Neuronal stem cell (in vitro differentiated cells): ENCODE measurements around the gene BCAS1.

Source experiments
- DNase-seq: peaks from one replicate; pipeline ENCODE4 v3.0.0-alpha.2; 2013; ENCODE audit warnings: low spot score
- H2AFZ ChIP-seq: one replicate; pipeline ENCODE4 v1.6.1; 2013; ENCODE audit warnings: mild to moderate bottlenecking, low read length, inconsistent platforms
- H2AK5ac ChIP-seq: 2 replicates; pipeline ENCODE4 v1.6.1; 2013; ENCODE audit warnings: low read depth, mild to moderate bottlenecking, inconsistent platforms, low read length, moderate library complexity, mixed read lengths
- H2BK120ac ChIP-seq: 2 replicates; pipeline ENCODE4 v1.6.1; 2013; ENCODE audit warnings: low read depth, mild to moderate bottlenecking, inconsistent platforms, low read length, moderate library complexity, mixed read lengths
- H2BK12ac ChIP-seq: one replicate; pipeline ENCODE4 v1.6.1; 2013; ENCODE audit warnings: low read length, inconsistent platforms
- H2BK15ac ChIP-seq: 2 replicates; pipeline ENCODE4 v1.6.1; 2013; ENCODE audit warnings: mild to moderate bottlenecking, low read length, inconsistent platforms, mixed read lengths
- H2BK5ac ChIP-seq: one replicate; pipeline ENCODE4 v1.6.1; 2013; ENCODE audit warnings: inconsistent platforms, mild to moderate bottlenecking, low read length, moderate library complexity
- H3K14ac ChIP-seq: one replicate; pipeline ENCODE4 v1.6.1; 2013; ENCODE audit warnings: low read length, inconsistent platforms
- H3K18ac ChIP-seq: 2 replicates; pipeline ENCODE4 v1.6.1; 2013; ENCODE audit warnings: low read length, inconsistent platforms
- H3K23ac ChIP-seq: 2 replicates; pipeline ENCODE4 v1.6.1; 2013; ENCODE audit warnings: low read depth, mild to moderate bottlenecking, mixed read lengths, low read length, inconsistent platforms; ENCODE audit not compliant: poor library complexity
- H3K27ac ChIP-seq: replicated peaks from 3 replicates; pipeline ENCODE4 v1.5.1; 2013; ENCODE audit warnings: low read length, inconsistent platforms
- H3K27me3 ChIP-seq, 3 experiments: 2 replicates each; pipeline ENCODE4 v1.6.1; 2013; ENCODE audit warnings: low read length in 3 of 3, mild to moderate bottlenecking in 2 of 3, inconsistent platforms in 1 of 3, low read depth in 1 of 3, mixed read lengths in 1 of 3, moderate library complexity in 1 of 3; ENCODE audit not compliant: control insufficient read depth in 3 of 3, insufficient read depth in 3 of 3
- H3K36me3 ChIP-seq, 2 donors: replicated peaks in 1 of 2; 2 replicates each; pipeline ENCODE4 v1.6.1; 2013; ENCODE audit warnings: low read length in 2 of 2; ENCODE audit not compliant: control insufficient read depth in 2 of 2, insufficient read depth in 2 of 2
- H3K4ac ChIP-seq: 2 replicates; pipeline ENCODE4 v1.6.1; 2013; ENCODE audit warnings: inconsistent platforms, mild to moderate bottlenecking, low read length, moderate library complexity
- H3K4me1 ChIP-seq, 2 donors: 1 replicate in 1 of 2; 2 replicates in 1 of 2; pipeline ENCODE4 v1.6.1; 2013; ENCODE audit warnings: low read length in 2 of 2, low read depth in 1 of 2; ENCODE audit not compliant: control insufficient read depth in 2 of 2, insufficient read depth in 1 of 2
- H3K4me2 ChIP-seq: one replicate; pipeline ENCODE4 v1.6.1; 2013; ENCODE audit warnings: mild to moderate bottlenecking, low read length, inconsistent platforms; ENCODE audit not compliant: insufficient read depth, poor library complexity, severe bottlenecking
- H3K4me3 ChIP-seq, 2 donors: 2 replicates each; pipeline ENCODE4 v1.5.1; 2013; ENCODE audit warnings: low read length in 2 of 2, mild to moderate bottlenecking in 2 of 2, inconsistent platforms in 1 of 2, moderate library complexity in 1 of 2
- H3K79me1 ChIP-seq: one replicate; pipeline ENCODE4 v1.6.1; 2013; ENCODE audit warnings: low read depth, mild to moderate bottlenecking, inconsistent platforms, low read length, moderate library complexity
- H3K9ac ChIP-seq: one replicate; pipeline ENCODE4 v1.6.1; 2013; ENCODE audit warnings: mild to moderate bottlenecking, low read depth, low read length, inconsistent platforms; ENCODE audit not compliant: poor library complexity
- H3K9me3 ChIP-seq, 2 donors: replicated peaks in 1 of 2; 2 replicates each; pipeline versions ENCODE3 to v1.6.1; 2013; ENCODE audit warnings: low read length in 2 of 2, mild to moderate bottlenecking in 2 of 2, inconsistent platforms in 1 of 2, low read depth in 1 of 2, mixed read lengths in 1 of 2, moderate library complexity in 1 of 2; ENCODE audit not compliant: control insufficient read depth in 2 of 2, insufficient read depth in 1 of 2
- H4K8ac ChIP-seq: one replicate; pipeline ENCODE4 v1.6.1; 2013; ENCODE audit warnings: low read depth, mild to moderate bottlenecking, inconsistent platforms, low read length, moderate library complexity
- H4K91ac ChIP-seq: one replicate; pipeline ENCODE4 v1.6.1; 2013; ENCODE audit warnings: low read length, low read depth, mild to moderate bottlenecking, inconsistent platforms; ENCODE audit not compliant: poor library complexity
- WGBS, 2 donors: extraction: QIAGEN DNeasy Blood & Tissue Kit; methylation state at CpG; one replicate each; pipeline ENCODE4 v1.1.7; 2013; ENCODE audit warnings: missing lambda C conversion rate in 2 of 2, mixed read lengths in 1 of 2; ENCODE audit not compliant: insufficient read length in 2 of 2, insufficient replicate concordance in 1 of 2; ENCODE audit errors: extremely low coverage in 2 of 2; 5-methylcytosine and 5-hydroxymethylcytosine counted together

The BCAS1 gene

GRCh38 chr20:53949319-53949839, 121.0 kb downstream of the BCAS1 start:
- no CpG with 5 or more reads among the region's 10 CpGs for WGBS, 2 donors

GRCh38 chr20:53948383-53949318, 121.7 kb downstream of the BCAS1 start:
- no peak overlapping the region for H3K18ac ChIP-seq
- H3K36me3 ChIP-seq = no peaks in the 10 kb centered on the region
- H3K4me2 ChIP-seq = no peak overlapping the region
- H3K27ac ChIP-seq = no peak overlapping the region
- no peak overlapping the region for H3K14ac ChIP-seq
- no peak for DNase-seq
- no peak overlapping the region for H3K4ac ChIP-seq
- no peak overlapping the region for H2BK5ac ChIP-seq
- H2BK12ac ChIP-seq = peak overlapping the region; percentile 47
- no peak overlapping the region for H3K9ac ChIP-seq
- H4K91ac ChIP-seq = no peak overlapping the region
- H2BK120ac ChIP-seq = no peak overlapping the region
- H3K4me1 ChIP-seq = peaks cover 6 to 10% of the 10 kb centered on the region in 2 donors
- H3K79me1 ChIP-seq = no peaks in the 10 kb centered on the region
- H3K23ac ChIP-seq = peak overlapping the region; percentile 13
- no peak overlapping the region for H3K4me3 ChIP-seq
- no peak overlapping the region for H2AK5ac ChIP-seq
- H3K9me3 ChIP-seq = peaks cover 2 to 4% of the 10 kb centered on the region in 2 donors
- H2BK15ac ChIP-seq = no peak overlapping the region
- no peak overlapping the region for H4K8ac ChIP-seq
- WGBS, 2 donors = no CpG with 5 or more reads among the region's 11 CpGs
- peak overlapping the region; percentile 85 for H2AFZ ChIP-seq
- no peaks in the 10 kb centered on the region for H3K27me3 ChIP-seq

More at GRCh38 chr20:53949319-53949839, 121.0 kb downstream of the BCAS1 start:
- Histone ChIP-seq H3K36me3 (no peaks in the 10 kb centered on the region), H2BK12ac (no peak overlapping the region), H3K9me3 (peaks cover 2 to 4% of the 10 kb centered on the region in 2 donors), H3K9ac (no peak overlapping the region), H3K27me3 (no peaks in the 10 kb centered on the region), H4K91ac (no peak overlapping the region), H3K23ac (no peak overlapping the region), H3K4me1 (peaks cover 6 to 10% of the 10 kb centered on the region in 2 donors), H3K4me3 (no peak overlapping the region), H3K4ac (no peak overlapping the region), H3K14ac (no peak overlapping the region), H3K4me2 (no peak overlapping the region), H2BK120ac (peak overlapping the region; percentile 32), H4K8ac (no peak overlapping the region), H3K27ac (no peak overlapping the region), H2BK15ac (no peak overlapping the region), H3K18ac (peak overlapping the region; percentile 84), H3K79me1 (no peaks in the 10 kb centered on the region), H2BK5ac (no peak overlapping the region), H2AFZ (peak overlapping the region; percentile 85), H2AK5ac (no peak overlapping the region)
- no peak for DNase-seq

GRCh38 chr20:53947501-53948195, 122.7 kb downstream of the BCAS1 start:
- Histone ChIP-seq H4K8ac (no peak overlapping the region), H2BK12ac (no peak overlapping the region), H2AFZ (no peak overlapping the region), H3K27ac (no peak overlapping the region), H3K23ac (no peak overlapping the region), H3K79me1 (no peaks in the 10 kb centered on the region), H2AK5ac (no peak overlapping the region), H3K9me3 (peaks cover 2 to 3% of the 10 kb centered on the region in 2 donors), H3K4me3 (no peak overlapping the region), H3K36me3 (no peaks in the 10 kb centered on the region), H2BK5ac (no peak overlapping the region), H3K4ac (no peak overlapping the region), H3K9ac (no peak overlapping the region), H2BK120ac (no peak overlapping the region), H3K4me2 (no peak overlapping the region), H3K4me1 (peaks cover 6 to 10% of the 10 kb centered on the region in 2 donors), H3K27me3 (no peaks in the 10 kb centered on the region), H3K18ac (peak overlapping the region; percentile 81), H3K14ac (no peak overlapping the region), H2BK15ac (no peak overlapping the region), H4K91ac (no peak overlapping the region)
- DNase-seq = no peak
- WGBS, 2 donors = no CpG with 5 or more reads among the region's 17 CpGs

GRCh38 chr20:53946106-53946505, 124.3 kb downstream of the BCAS1 start:
- H2BK120ac ChIP-seq = no peak overlapping the region
- H3K4ac ChIP-seq = no peak overlapping the region
- no peak overlapping the region for H3K23ac ChIP-seq
- DNase-seq = no peak
- no peaks in the 10 kb centered on the region for H3K79me1 ChIP-seq
- no CpG with 5 or more reads among the region's 4 CpGs for WGBS, 2 donors
- no peak overlapping the region for H2BK12ac ChIP-seq
- H4K91ac ChIP-seq = no peak overlapping the region
- H2BK5ac ChIP-seq = no peak overlapping the region
- H3K9me3 ChIP-seq = no peaks in the 10 kb centered on the region
- no peak overlapping the region for H3K9ac ChIP-seq
- H3K4me1 ChIP-seq = peaks cover 15 to 16% of the 10 kb centered on the region in 2 donors
- no peak overlapping the region for H3K4me3 ChIP-seq
- no peak overlapping the region for H3K27ac ChIP-seq
- no peaks in the 10 kb centered on the region for H3K27me3 ChIP-seq
- no peak overlapping the region for H3K18ac ChIP-seq
- no peaks in the 10 kb centered on the region for H3K36me3 ChIP-seq
- no peak overlapping the region for H3K4me2 ChIP-seq
- no peak overlapping the region for H4K8ac ChIP-seq
- H2BK15ac ChIP-seq = no peak overlapping the region
- no peak overlapping the region for H2AFZ ChIP-seq
- no peak overlapping the region for H3K14ac ChIP-seq
- H2AK5ac ChIP-seq = no peak overlapping the region
